H1 (cell line): ENCODE measurements around the gene ZNF135. TPM values are rescaled to one million over a fixed set of nuclear protein-coding genes. Genes with fewer than 3 reads are reported as not detected.

Experiments
- EZH2 ChIP-seq: fragments of 200-600 bp; sonication (generic); IDR thresholded peaks from 2 replicates; pipeline ENCODE4 v1.7.1; 2012; ENCODE audit warnings: low read depth, mild to moderate bottlenecking, moderate library complexity, low read length, inconsistent platforms; ENCODE audit not compliant: severe bottlenecking
- HDAC2 ChIP-seq, 2 experiments: fragments of 300-600 bp in 1 of 2; sonication (generic) in 1 of 2; IDR thresholded peaks; 2 replicates each; pipeline ENCODE4 v1.6.1; 2011 to 2012; ENCODE audit warnings: low read depth in 2 of 2, low read length in 2 of 2, mild to moderate bottlenecking in 2 of 2, moderate library complexity in 2 of 2, borderline replicate concordance in 1 of 2, inconsistent platforms in 1 of 2
- JUN ChIP-seq: IDR thresholded peaks from 2 replicates; pipeline ENCODE4 v1.6.1; 2011; ENCODE audit warnings: low read depth, mild to moderate bottlenecking, improper control_type of control experiment, low read length
- NANOG ChIP-seq: IDR thresholded peaks from 2 replicates; pipeline ENCODE4 v1.6.1; 2011; ENCODE audit warnings: low read length, low read depth, mild to moderate bottlenecking, inconsistent platforms; ENCODE audit not compliant: insufficient read depth, poor library complexity, severe bottlenecking
- POLR2AphosphoS5 ChIP-seq: IDR thresholded peaks from 2 replicates; pipeline ENCODE4 v1.6.1; 2011; ENCODE audit warnings: low read depth, low read length
- RAD21 ChIP-seq, 2 experiments: IDR thresholded peaks in 1 of 2; conservative IDR thresholded peaks in 1 of 2; 2 replicates each; pipeline ENCODE4 v1.6.1; 2011; ENCODE audit warnings: low read depth in 2 of 2, low read length in 2 of 2, improper control_type of control experiment in 1 of 2, inconsistent platforms in 1 of 2, mild to moderate bottlenecking in 1 of 2, moderate library complexity in 1 of 2
- RBBP5 ChIP-seq: IDR thresholded peaks from 2 replicates; pipeline ENCODE4 v1.7.1; 2012; ENCODE audit warnings: low read depth, mild to moderate bottlenecking, inconsistent platforms, low read length, moderate library complexity, borderline replicate concordance
- RFX5 ChIP-seq: IDR thresholded peaks from 2 replicates; pipeline ENCODE4 v1.6.1; 2011; ENCODE audit warnings: low read depth, low read length, improper control_type of control experiment, borderline replicate concordance
- SP2 ChIP-seq: IDR thresholded peaks from 2 replicates; pipeline ENCODE4 v1.6.1; 2012; ENCODE audit warnings: mild to moderate bottlenecking, low read length, inconsistent platforms
- SP4 ChIP-seq: IDR thresholded peaks from 2 replicates; pipeline ENCODE4 v1.6.1; 2012; ENCODE audit warnings: low read length, inconsistent platforms
- YY1 ChIP-seq: IDR thresholded peaks from 2 replicates; pipeline ENCODE4 v1.6.1; 2011; ENCODE audit warnings: low read depth, mild to moderate bottlenecking, low read length
- polyA plus RNA-seq, 7 experiments: library from polyadenylated mRNA; depleted of rRNA in 3 of 7; stranded (reverse) in 5 of 7; unstranded in 2 of 7; fragments of >200 nt in 5 of 7; fragments of 200-250 nt in 2 of 7; gene quantifications; 1 replicate in 5 of 7; 2 replicates in 1 of 7; 4 replicates in 1 of 7; pipeline versions ENCODE4 v1.2.1 to v1.2.3, GENCODE V29; 2011 to 2013; ENCODE audit warnings: missing spikeins in 2 of 7, mixed read lengths in 2 of 7
- total RNA-seq: library from RNA; stranded (reverse); fragmentation: NEBNext Ultra II Directional; extraction: Animal tissue kit (Norgen Biotek cat#: 25700); gene quantifications from 2 replicates; pipeline ENCODE4 v1.2.1, GENCODE V29; 2021

Gene ZNF135
- total and polyA plus RNA-seq, 2 of the 8 experiments (the other 6 are each of a cell fraction or from before 2014, with no cell fraction given), result 5.2 to 7.9 TPM

- TF ChIP-seq POLR2AphosphoS5 (peak; percentile 88), RAD21 (IDR thresholded peaks at IDR 0.05 in 1 of 2, conservative IDR thresholded peaks at IDR 0.05 in 1 of 2; ENCODE audit: low read depth in 2 of 2, low read length in 2 of 2) (no peak; a peak in 1 of 4 replicates), YY1 (0 out of 2 replicates have a peak, but pooled peaks have one; percentile 7), NANOG (no peak), SP4 (no peak), SP2 (no peak), RBBP5 (peak; percentile 95; the same call in 1 of the 2 replicates), HDAC2 (IDR thresholded peaks at IDR 0.05; ENCODE audit: borderline replicate concordance in 1 of 2, low read depth in 2 of 2, low read length in 2 of 2) (peak in 1 of 2 experiments; percentile 79; a peak in 1 of 4 replicates), JUN (no peak), EZH2 (no peak), RFX5 (no peak)
These were observed at the start of gene ZNF135 (continued) for GRCh38 chr19:58059003-58059670.
